Endothelial cell of umbilical vein (primary cell): ENCODE results near the gene PRRX2. TPM values are rescaled to one million over a fixed set of nuclear protein-coding genes. Genes with fewer than 3 reads are reported as not detected.
"Not testable (repeated sequence)": the region's sequence is repeated elsewhere in the genome, so short reads cannot be mapped to it uniquely, and the experiment has no call there.

Experiments used
- BruUV-seq: library from RNA; stranded (reverse); fragments of 400-500 nt; replicated peaks from 2 replicates; lab custom pipeline; 2021; lab: Mats Ljungman, UMichigan
- CTCF ChIA-PET: fragments of 300-600, 350-600 bp; sonication (Branson Sonifier 250); formaldehyde crosslinking; loops from one replicate; lab custom pipeline; 2021; ENCODE audit warnings: antibody characterized with exemption, inconsistent platforms; lab: Charles Lee
- POLR2A ChIA-PET: fragments of 300-600, 350-600 bp; sonication (Branson Sonifier 250); formaldehyde crosslinking; loops from one replicate; lab custom pipeline; 2021; ENCODE audit warnings: antibody characterized with exemption, inconsistent platforms; lab: Charles Lee
- DNase-seq: peaks from one replicate; pipeline ENCODE4 v3.0.0-alpha.2; 2011; ENCODE audit warnings: low read depth, low spot score
- FAIRE-seq: peaks from 2 replicates; lab custom pipeline; 2011; peaks lifted over from hg19 to GRCh38; lab: Jason Lieb, UNC
- H2AFZ ChIP-seq: 2 replicates; pipeline ENCODE4 v1.6.0; 2012; ENCODE audit warnings: low read depth, low read length, control low read depth, inconsistent platforms
- H3K27ac ChIP-seq: 2 replicates; pipeline ENCODE4 v1.5.1; 2011; ENCODE audit warnings: low read depth, mild to moderate bottlenecking, control low read depth, low read length, moderate library complexity; ENCODE audit not compliant: insufficient read depth
- H3K27me3 ChIP-seq, 2 experiments: 2 replicates each; pipeline versions ENCODE4 v1.6.0 to v1.6.1; 2011; ENCODE audit warnings: low read length in 2 of 2, mixed read lengths in 1 of 2; ENCODE audit not compliant: control insufficient read depth in 2 of 2, insufficient read depth in 2 of 2
- H3K36me3 ChIP-seq, 2 experiments: 2 replicates in 1 of 2; 3 replicates in 1 of 2; pipeline ENCODE4 v1.5.1; 2011; ENCODE audit warnings: low read length in 2 of 2, mild to moderate bottlenecking in 1 of 2, moderate library complexity in 1 of 2; ENCODE audit not compliant: control insufficient read depth in 2 of 2, insufficient read depth in 2 of 2; ENCODE audit errors: extremely low read depth in 1 of 2
- H3K4me1 ChIP-seq: 3 replicates; pipeline ENCODE4 v1.5.1; 2011; ENCODE audit warnings: mild to moderate bottlenecking, low read length; ENCODE audit not compliant: control insufficient read depth, insufficient read depth; ENCODE audit errors: extremely low read depth
- H3K4me2 ChIP-seq: 2 replicates; pipeline ENCODE4 v1.6.1; 2011; ENCODE audit warnings: low read length, control low read depth, mixed read lengths; ENCODE audit not compliant: insufficient read depth
- H3K4me3 ChIP-seq, 3 experiments: fragments of 200-600 bp in 1 of 3; sonication (generic), shearing (Covaris generic) in 1 of 3; replicated peaks in 1 of 3; 2 replicates each; pipeline ENCODE4 v1.5.1; 2011 to 2016; ENCODE audit warnings: control low read depth in 3 of 3, low read length in 3 of 3, mild to moderate bottlenecking in 2 of 3, inconsistent platforms in 1 of 3, low read depth in 1 of 3, moderate library complexity in 1 of 3; ENCODE audit not compliant: insufficient read depth in 1 of 3
- H3K79me2 ChIP-seq: 2 replicates; pipeline ENCODE4 v1.6.0; 2012; ENCODE audit warnings: low read length, inconsistent platforms; ENCODE audit not compliant: control insufficient read depth, insufficient read depth
- H3K9ac ChIP-seq: replicated peaks from 2 replicates; pipeline ENCODE3; 2011; ENCODE audit warnings: low read length, control low read depth; ENCODE audit not compliant: insufficient read depth; ENCODE audit errors: extremely low read depth
- H3K9me1 ChIP-seq: replicated peaks from 3 replicates; pipeline ENCODE4 v1.6.0; 2011; ENCODE audit warnings: mild to moderate bottlenecking, low read length; ENCODE audit not compliant: control insufficient read depth, insufficient read depth; ENCODE audit errors: extremely low read depth
- H3K9me3 ChIP-seq: replicated peaks from 2 replicates; pipeline ENCODE4 v1.5.1; 2012; ENCODE audit warnings: low read length, inconsistent platforms; ENCODE audit not compliant: control insufficient read depth, insufficient read depth
- H4K20me1 ChIP-seq: replicated peaks from 2 replicates; pipeline ENCODE3; 2011; ENCODE audit warnings: mild to moderate bottlenecking, low read length; ENCODE audit not compliant: control insufficient read depth, insufficient read depth; ENCODE audit errors: extremely low read depth
- CTCF ChIP-seq, 2 donors: IDR thresholded peaks; 1 replicate in 1 of 2; 2 replicates in 1 of 2; pipeline ENCODE4 v1.5.1; 2011; ENCODE audit warnings: low read length in 2 of 2, mild to moderate bottlenecking in 2 of 2, moderate library complexity in 2 of 2, control low read depth in 1 of 2, inconsistent platforms in 1 of 2, low read depth in 1 of 2; ENCODE audit not compliant: insufficient read depth in 1 of 2; ENCODE audit errors: extremely low read depth in 1 of 2
- EZH2 ChIP-seq: IDR thresholded peaks from 2 replicates; pipeline ENCODE4 v1.6.1; 2012; ENCODE audit warnings: borderline replicate concordance, low read depth, mild to moderate bottlenecking, moderate library complexity, low read length, inconsistent platforms; ENCODE audit not compliant: severe bottlenecking
- FOS ChIP-seq: IDR thresholded peaks from 2 replicates; pipeline ENCODE4 v1.6.1; 2011; ENCODE audit warnings: mild to moderate bottlenecking, low read length, moderate library complexity, borderline replicate concordance; ENCODE audit not compliant: insufficient read depth
- GATA2 ChIP-seq: IDR thresholded peaks from 2 replicates; pipeline ENCODE4 v1.7.0; 2011; ENCODE audit warnings: low read depth, mild to moderate bottlenecking, moderate library complexity, mixed read lengths, low read length; ENCODE audit not compliant: insufficient read length, insufficient read depth
- JUN ChIP-seq: IDR thresholded peaks from 2 replicates; pipeline ENCODE4 v1.6.1; 2011; ENCODE audit warnings: borderline replicate concordance, low read depth; ENCODE audit not compliant: insufficient read length, insufficient read depth
- MAX ChIP-seq: IDR thresholded peaks from 2 replicates; pipeline ENCODE4 v1.6.1; 2011; ENCODE audit not compliant: insufficient read depth, insufficient read length
- MYC ChIP-seq: IDR thresholded peaks from one replicate; pipeline ENCODE4 v1.6.1; 2011; ENCODE audit warnings: mild to moderate bottlenecking, low read depth, low read length
- POLR2A ChIP-seq: IDR thresholded peaks from 2 replicates; pipeline ENCODE4 v1.6.1; 2012; ENCODE audit warnings: low read depth, mild to moderate bottlenecking, control low read depth, low read length
- POLR2AphosphoS5 ChIP-seq: IDR thresholded peaks from 2 replicates; pipeline ENCODE4 v1.6.1; 2012; ENCODE audit warnings: low read depth, mild to moderate bottlenecking, control low read depth, low read length, moderate library complexity; ENCODE audit not compliant: insufficient read depth
- dilution Hi-C: fragments of 300-500 bp; cut with MboI; formaldehyde crosslinking; loops from one replicate; pipeline ENCODE4 v1.15.0; 2019; ENCODE audit warnings: low sequenced_read_pairs; ENCODE audit not compliant: extremely low pct_ligation_motif_present
- intact Hi-C: fragments of 100-400 bp; cut with micrococcal nuclease; formaldehyde crosslinking; loops from one replicate; pipeline ENCODE4 v1.10.0; 2022
- polyA plus RNA-seq, 4 experiments: library from polyadenylated mRNA; depleted of rRNA in 3 of 4; stranded (reverse) in 3 of 4; unstranded in 1 of 4; fragments of >200 nt; gene quantifications; 2 replicates each; pipeline versions ENCODE4 v1.2.1 to v1.2.3, GENCODE V29; 2011 to 2012; ENCODE audit warnings: missing spikeins in 1 of 4
- total RNA-seq: library from RNA; stranded (reverse); gene quantifications from 2 replicates; pipeline ENCODE4 v1.2.3, GENCODE V29; 2021

PRRX2 gene
- total and polyA plus RNA-seq, 2 donors (not counting 3 experiments of a cell fraction or from before 2014, with no cell fraction given) = 0.19 to 0.77 TPM

GRCh38 chr9:129762370-129762984 is 97.0 kb downstream of the PRRX2 start:
- H3K27ac ChIP-seq, H2AFZ ChIP-seq, intact Hi-C loops, H3K79me2 ChIP-seq, H4K20me1 ChIP-seq, dilution Hi-C loops, H3K4me3 ChIP-seq, H3K27me3 ChIP-seq, FAIRE-seq, H3K36me3 ChIP-seq, H3K9ac ChIP-seq, H3K4me1 ChIP-seq, DNase-seq, H3K9me3 ChIP-seq, H3K9me1 ChIP-seq, POLR2A ChIA-PET, BruUV-seq, H3K4me2 ChIP-seq: not testable (repeated sequence)
- peak; percentile 9 for TF ChIP-seq FOS
- CTCF ChIA-PET = interaction anchor here (1.0 to 1.7 kb wide), 4 partner anchors 8 to 40 kb away, joined by 3 to 4 read pairs (median 4); no protein-coding TSS in a partner anchor

GRCh38 chr9:129762985-129763926 is 97.8 kb downstream of the PRRX2 start:
- H3K4me1 ChIP-seq = peaks cover 3% of the 10 kb centered on the region
- DNase-seq (no peak), FAIRE-seq (no peak)
- intact Hi-C loops = no loop called here
- no TSS peak for BruUV-seq
- no peaks in the 10 kb centered on the region for H3K9me3 ChIP-seq
- no peaks in the 10 kb centered on the region for H4K20me1 ChIP-seq
- H3K36me3 ChIP-seq = no peaks in the 10 kb centered on the region
- POLR2A ChIA-PET = no interaction called here
- no peak overlapping the region for H3K4me2 ChIP-seq
- H3K9ac ChIP-seq = no peak overlapping the region
- TF ChIP-seq EZH2 (no peak), JUN (no peak), CTCF (IDR thresholded peaks at IDR 0.05; ENCODE audit: extremely low read depth in 1 of 2, insufficient read depth in 1 of 2, low read depth in 1 of 2, low read length in 2 of 2) (no peak), MAX (no peak), GATA2 (no peak), FOS (no peak), MYC (no peak), POLR2AphosphoS5 (no peak), POLR2A (no peak)
- no peak overlapping the region for H3K4me3 ChIP-seq
- no peaks in the 10 kb centered on the region for H3K9me1 ChIP-seq
- no peak overlapping the region for H2AFZ ChIP-seq
- dilution Hi-C loops = no loop called here
- CTCF ChIA-PET = interaction anchor here (1.3 to 2.1 kb wide), 5 partner anchors 9 to 41 kb away, joined by 3 to 10 read pairs (median 4); no protein-coding TSS in a partner anchor
- no peaks in the 10 kb centered on the region for H3K79me2 ChIP-seq
- no peak overlapping the region for H3K27ac ChIP-seq
- H3K27me3 ChIP-seq = no peaks in the 10 kb centered on the region
